SKM-1 (cell line): ENCODE measurements around the gene ZP2.
"Not testable (repeated sequence)": the region's sequence is repeated elsewhere in the genome, so short reads cannot be mapped to it uniquely, and the experiment has no call there.

Experiments
- DNase-seq: peaks from one replicate; lab custom pipeline; 2025; ENCODE audit not compliant: unreplicated experiment; lab: John Stamatoyannopoulos, UW

The ZP2 gene

GRCh38 chr16:21217121-21217520, 5.7 kb upstream of the ZP2 start:
- no peak for DNase-seq

GRCh38 chr16:21214086-21214485, 2.7 kb upstream of the ZP2 start:
- DNase-seq: no peak

GRCh38 chr16:21208446-21209230, 2.7 kb downstream of the ZP2 start:
- DNase-seq: no peak

- no peak for DNase-seq
Measured at GRCh38 chr16:21206550-21206949, 4.8 kb downstream of the ZP2 start.

- no peak for DNase-seq
Measured at GRCh38 chr16:21205303-21205702, 6.1 kb downstream of the ZP2 start.

GRCh38 chr16:21203155-21203797, 8.1 kb downstream of the ZP2 start:
- DNase-seq: no peak

- DNase-seq: no peak
Measured at GRCh38 chr16:21199607-21200218, 11.7 kb downstream of the ZP2 start.

GRCh38 chr16:21197621-21198020, 13.8 kb downstream of the ZP2 start:
- no peak for DNase-seq

- no peak for DNase-seq
Measured at GRCh38 chr16:21197112-21197511, 14.3 kb downstream of the ZP2 start.

- DNase-seq: not testable (repeated sequence)
Measured at GRCh38 chr16:21195330-21195729, 16.0 kb downstream of the ZP2 start.

GRCh38 chr16:21194771-21195301, 16.5 kb downstream of the ZP2 start:
- no peak for DNase-seq

GRCh38 chr16:21192991-21193390, 18.4 kb downstream of the ZP2 start:
- no peak for DNase-seq

- no peak for DNase-seq
Measured at GRCh38 chr16:21190599-21190998, 20.8 kb downstream of the ZP2 start.

GRCh38 chr16:21190013-21190412, 21.4 kb downstream of the ZP2 start:
- DNase-seq: no peak

- no peak for DNase-seq
Measured at GRCh38 chr16:21189311-21189710, 22.1 kb downstream of the ZP2 start.

- DNase-seq: no peak
Measured at GRCh38 chr16:21186326-21186691, 25.1 kb downstream of the ZP2 start.

GRCh38 chr16:21185659-21186325, 25.6 kb downstream of the ZP2 start:
- DNase-seq: no peak

- no peak for DNase-seq
Measured at GRCh38 chr16:21184834-21185233, 26.5 kb downstream of the ZP2 start.

GRCh38 chr16:21183995-21184394, 27.4 kb downstream of the ZP2 start:
- DNase-seq: no peak

GRCh38 chr16:21179983-21180365, 31.4 kb downstream of the ZP2 start:
- no peak for DNase-seq

GRCh38 chr16:21179126-21179982, 32.0 kb downstream of the ZP2 start:
- no peak for DNase-seq
